WTC11 (cell line): ENCODE data around the gene PLD1. TPM values are rescaled to one million over a fixed set of nuclear protein-coding genes. Genes with fewer than 3 reads are reported as not detected.

Experiments used
- ATAC-seq: fragments of 200-7000 bp; cut with Tn5 transposase; 2 replicates; pipeline ENCODE4 v1.10.0; 2021; ENCODE audit warnings: mild to moderate bottlenecking, moderate library complexity
- CTCF ChIA-PET: fragments of 300-600 bp; sonication (Branson Sonifier 250); formaldehyde crosslinking; loops from one replicate; lab custom pipeline; 2021; ENCODE audit warnings: antibody characterized with exemption; lab: Charles Lee
- POLR2A ChIA-PET: fragments of 350-600 bp; sonication (Branson Sonifier 250); formaldehyde crosslinking; loops from one replicate; lab custom pipeline; 2021; ENCODE audit warnings: antibody characterized with exemption; lab: Charles Lee
- DNase-seq: peaks from one replicate; pipeline ENCODE4 v3.0.0; 2021; ENCODE audit warnings: low spot score
- H3K27ac Mint-ChIP-seq: 2 replicates; pipeline ENCODE4 v1.8.0; 2021; ENCODE audit warnings: mixed read lengths
- H3K27me3 Mint-ChIP-seq: 2 replicates; pipeline ENCODE4 v1.8.0; 2021; ENCODE audit warnings: low read depth, mild to moderate bottlenecking, moderate library complexity, mixed read lengths
- H3K36me3 Mint-ChIP-seq: 2 replicates; pipeline ENCODE4 v1.8.0; 2021; ENCODE audit warnings: mixed read lengths
- H3K4me1 Mint-ChIP-seq: 2 replicates; pipeline ENCODE4 v1.8.0; 2022; ENCODE audit warnings: mixed read lengths
- H3K4me3 Mint-ChIP-seq: 2 replicates; pipeline ENCODE4 v1.8.0; 2021; ENCODE audit warnings: mild to moderate bottlenecking, moderate library complexity, mixed read lengths
- H3K9me3 Mint-ChIP-seq: 2 replicates; pipeline ENCODE4 v1.8.0; 2021; ENCODE audit warnings: mixed read lengths
- CDX4 ChIP-seq: fragments of 250-450 bp; sonication (Bioruptor Pico); IDR thresholded peaks from 2 replicates; pipeline ENCODE4 v1.9.0; 2021; ENCODE audit warnings: moderate library complexity, mild to moderate bottlenecking, inconsistent platforms, borderline replicate concordance
- CREB1 ChIP-seq: sonication (generic); formaldehyde crosslinking; IDR thresholded peaks from 2 replicates; pipeline ENCODE4 v1.8.0; 2023; ENCODE audit warnings: mild to moderate bottlenecking, missing genetic modification reagents
- FOXP4 ChIP-seq: sonication (generic); formaldehyde crosslinking; IDR thresholded peaks from 2 replicates; pipeline ENCODE4 v1.8.0; 2022; ENCODE audit warnings: mild to moderate bottlenecking, missing genetic modification reagents
- GRHL2 ChIP-seq: fragments of 250-450 bp; sonication (Bioruptor Pico); IDR thresholded peaks from 2 replicates; pipeline ENCODE4 v1.8.0; 2022; ENCODE audit warnings: mild to moderate bottlenecking, moderate library complexity; ENCODE audit not compliant: insufficient replicate concordance, severe bottlenecking
- MAX ChIP-seq: sonication (generic); formaldehyde crosslinking; IDR thresholded peaks from 2 replicates; pipeline ENCODE4 v1.8.0; 2022; ENCODE audit warnings: mild to moderate bottlenecking, missing genetic modification reagents
- MLX ChIP-seq: sonication (generic); formaldehyde crosslinking; IDR thresholded peaks from 2 replicates; pipeline ENCODE4 v1.8.1; 2023; ENCODE audit warnings: mild to moderate bottlenecking, missing genetic modification reagents, moderate library complexity
- NFE2L1 ChIP-seq: sonication (generic); formaldehyde crosslinking; IDR thresholded peaks from 2 replicates; pipeline ENCODE4 v1.8.1; 2023; ENCODE audit warnings: missing genetic modification reagents
- PRDM15 ChIP-seq: sonication (generic); formaldehyde crosslinking; IDR thresholded peaks from 2 replicates; pipeline ENCODE4 v1.8.0; 2022; ENCODE audit warnings: missing genetic modification reagents
- ZBTB43 ChIP-seq: sonication (generic); formaldehyde crosslinking; IDR thresholded peaks from 2 replicates; pipeline ENCODE4 v1.8.1; 2023; ENCODE audit warnings: mild to moderate bottlenecking, missing genetic modification reagents
- ZMAT4 ChIP-seq: fragments of 250-450 bp; sonication (Bioruptor Pico); IDR thresholded peaks from 2 replicates; pipeline ENCODE4 v1.9.0; 2021; ENCODE audit warnings: mild to moderate bottlenecking
- ZNF396 ChIP-seq: fragments of 250-450 bp; sonication (Bioruptor Pico); IDR thresholded peaks from 2 replicates; pipeline ENCODE4 v1.8.0; 2021; ENCODE audit warnings: mild to moderate bottlenecking, moderate library complexity, borderline replicate concordance
- ZNF423 ChIP-seq: fragments of 250-450 bp; sonication (Bioruptor Pico); IDR thresholded peaks from 2 replicates; pipeline ENCODE4 v2.1.2; 2022; ENCODE audit warnings: mild to moderate bottlenecking, moderate library complexity
- ZNF425 ChIP-seq: fragments of 250-450 bp; sonication (Bioruptor Pico); conservative IDR thresholded peaks from 2 replicates; pipeline ENCODE4 v1.9.0; 2021; ENCODE audit warnings: mild to moderate bottlenecking
- total RNA-seq: library from RNA; stranded (reverse); gene quantifications from 3 replicates; pipeline ENCODE4 v1.2.3, GENCODE V29; 2021

Gene PLD1
- total RNA-seq, 1 experiment from 2014 or later = 4.0 TPM

- TF ChIP-seq MLX (CRISPR knock-in tag) = no peak
- TF ChIP-seq, all 79 proteins: peak for 0
These were observed 20.4 kb downstream of the PLD1 start (continued) for GRCh38 chr3:171789759-171790505.

- CTCF ChIA-PET = interaction anchor here (0.9 to 4.7 kb wide), 7 partner anchors 16 to 884 kb away, joined by 3 to 28 read pairs (median 4); no protein-coding TSS in a partner anchor
- peaks cover 21% of the 10 kb centered on the region for H3K4me1 Mint-ChIP-seq
- ATAC-seq (no peak), DNase-seq (no peak)
- H3K36me3 Mint-ChIP-seq = no peaks in the 10 kb centered on the region
- no peak overlapping the region for H3K4me3 Mint-ChIP-seq
- H3K27me3 Mint-ChIP-seq = peaks cover 3% of the 10 kb centered on the region; the same call in 1 of the 2 replicates
- TF ChIP-seq PRDM15 (no peak), MAX (CRISPR knock-in tag) (no peak), ZNF425 (no peak), GRHL2 (CRISPR knock-in tag) (no peak), FOXP4 (CRISPR knock-in tag) (no peak), ZMAT4 (no peak), NFE2L1 (no peak)
- POLR2A ChIA-PET = no interaction called here
- H3K27ac Mint-ChIP-seq = no peak overlapping the region
- H3K9me3 Mint-ChIP-seq = peaks cover 4% of the 10 kb centered on the region; the same call in 1 of the 2 replicates
These were observed 21.5 kb downstream of the PLD1 start for GRCh38 chr3:171788546-171789351.

GRCh38 chr3:171786997-171787396 is 23.3 kb downstream of the PLD1 start:
- no peak overlapping the region for H3K4me3 Mint-ChIP-seq
- peaks cover under 1% of the 10 kb centered on the region; the same call in 1 of the 2 replicates for H3K9me3 Mint-ChIP-seq
- ChIA-PET POLR2A (no interaction called here), CTCF (interaction anchor here (1.2 to 1.6 kb wide), 2 partner anchors 11 to 173 kb away, joined by 3 to 6 read pairs; no protein-coding TSS in a partner anchor)
- H3K27ac Mint-ChIP-seq = no peak overlapping the region
- 0 out of 2 replicates have a peak, but pooled peaks cover under 1% of the 10 kb centered on the region for H3K27me3 Mint-ChIP-seq
- ATAC-seq (no peak), DNase-seq (no peak)
- H3K4me1 Mint-ChIP-seq = peaks cover 16% of the 10 kb centered on the region
- H3K36me3 Mint-ChIP-seq = no peaks in the 10 kb centered on the region
- no peak for TF ChIP-seq ZBTB43 (CRISPR knock-in tag)
- TF ChIP-seq CDX4 (CRISPR knock-in tag) = no peak
- no peak for TF ChIP-seq CREB1 (CRISPR knock-in tag)
- TF ChIP-seq ZNF396 (CRISPR knock-in tag) = no peak
- TF ChIP-seq ZNF423 (CRISPR knock-in tag) = no peak
